ENCODE results near the gene JOSD1. TPM values are rescaled to one million over a fixed set of nuclear protein-coding genes. Genes with fewer than 3 reads are reported as not detected.

Gene JOSD1
- total and polyA plus RNA-seq, 9 of the 15 experiments (the other 6 are each of a cell fraction or from before 2014, with no cell fraction given): 8.9 to 39.1 (median 30.4) TPM

DNA sequence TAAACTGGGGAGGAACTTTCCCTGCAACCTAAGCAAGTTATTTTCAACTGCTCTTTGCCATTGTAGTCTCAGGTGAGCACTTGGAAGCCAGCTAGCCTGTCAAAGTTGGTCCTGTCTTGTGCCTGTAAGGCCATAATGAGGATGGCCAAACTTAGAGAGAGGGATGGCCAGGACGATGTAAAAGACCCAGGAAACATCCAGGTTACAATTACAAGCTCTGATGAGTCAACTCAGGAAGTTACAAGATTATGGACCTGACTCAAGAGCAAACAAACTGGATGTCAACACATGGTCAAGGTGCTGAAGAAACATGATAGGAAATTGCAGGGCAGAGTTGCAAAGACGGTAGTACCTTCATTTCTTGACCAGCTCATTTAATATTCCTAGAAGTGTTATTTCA is 6.6 kb upstream of the JOSD1 start (continued):
- TF ChIP-seq ZNF407 (IDR thresholded peaks at IDR 0.05; ENCODE audit: low read depth) (no peak), ZNF778 (CRISPR knock-in tag; IDR thresholded peaks at IDR 0.05) (no peak), TEAD2 (tag; IDR thresholded peaks at IDR 0.05) (no peak), RBM34 (IDR thresholded peaks at IDR 0.05; ENCODE audit: borderline replicate concordance, insufficient read depth, low read length) (no peak), TGIF2 (CRISPR knock-in tag; IDR thresholded peaks at IDR 0.05) (no peak), ZNF431 (CRISPR knock-in tag; IDR thresholded peaks at IDR 0.05) (no peak), KLF1 (tag; IDR thresholded peaks at IDR 0.05) (no peak), CBX5 (IDR thresholded peaks at IDR 0.05; ENCODE audit: borderline replicate concordance, low read depth) (no peak), TAF1 (IDR thresholded peaks at IDR 0.05; ENCODE audit: control insufficient read depth, extremely low read depth, insufficient read depth, low read length, severe bottlenecking) (no peak), KDM4B (IDR thresholded peaks at IDR 0.05; ENCODE audit: borderline replicate concordance in 2 of 2, low read depth in 1 of 2) (no peak), ZSCAN29 (IDR thresholded peaks at IDR 0.05) (no peak), FOXM1 (IDR thresholded peaks at IDR 0.05; ENCODE audit: low read depth) (no peak), FOXM1 (CRISPR knock-in tag; IDR thresholded peaks at IDR 0.05; ENCODE audit: low read depth) (no peak), CEBPB (tag; IDR thresholded peaks at IDR 0.05) (peak; percentile 32), TCFL5 (CRISPR knock-in tag; conservative IDR thresholded peaks at IDR 0.05) (no peak), NR3C1 (CRISPR knock-in tag; IDR thresholded peaks at IDR 0.05) (no peak)
- TF ChIP-seq, protein P1, sequence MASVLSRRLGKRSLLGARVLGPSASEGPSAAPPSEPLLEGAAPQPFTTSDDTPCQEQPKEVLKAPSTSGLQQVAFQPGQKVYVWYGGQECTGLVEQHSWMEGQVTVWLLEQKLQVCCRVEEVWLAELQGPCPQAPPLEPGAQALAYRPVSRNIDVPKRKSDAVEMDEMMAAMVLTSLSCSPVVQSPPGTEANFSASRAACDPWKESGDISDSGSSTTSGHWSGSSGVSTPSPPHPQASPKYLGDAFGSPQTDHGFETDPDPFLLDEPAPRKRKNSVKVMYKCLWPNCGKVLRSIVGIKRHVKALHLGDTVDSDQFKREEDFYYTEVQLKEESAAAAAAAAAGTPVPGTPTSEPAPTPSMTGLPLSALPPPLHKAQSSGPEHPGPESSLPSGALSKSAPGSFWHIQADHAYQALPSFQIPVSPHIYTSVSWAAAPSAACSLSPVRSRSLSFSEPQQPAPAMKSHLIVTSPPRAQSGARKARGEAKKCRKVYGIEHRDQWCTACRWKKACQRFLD (CRISPR knock-in tag; IDR thresholded peaks at IDR 0.05): no peak

All from K562 (cell line).